ENCODE data around the gene CACNA1C. TPM values are rescaled to one million over a fixed set of nuclear protein-coding genes. Genes with fewer than 3 reads are reported as not detected.

CACNA1C gene
- total RNA-seq, 4 donors from 2014 or later, result 0.38 to 2.4 (median 1.4) TPM

DNA sequence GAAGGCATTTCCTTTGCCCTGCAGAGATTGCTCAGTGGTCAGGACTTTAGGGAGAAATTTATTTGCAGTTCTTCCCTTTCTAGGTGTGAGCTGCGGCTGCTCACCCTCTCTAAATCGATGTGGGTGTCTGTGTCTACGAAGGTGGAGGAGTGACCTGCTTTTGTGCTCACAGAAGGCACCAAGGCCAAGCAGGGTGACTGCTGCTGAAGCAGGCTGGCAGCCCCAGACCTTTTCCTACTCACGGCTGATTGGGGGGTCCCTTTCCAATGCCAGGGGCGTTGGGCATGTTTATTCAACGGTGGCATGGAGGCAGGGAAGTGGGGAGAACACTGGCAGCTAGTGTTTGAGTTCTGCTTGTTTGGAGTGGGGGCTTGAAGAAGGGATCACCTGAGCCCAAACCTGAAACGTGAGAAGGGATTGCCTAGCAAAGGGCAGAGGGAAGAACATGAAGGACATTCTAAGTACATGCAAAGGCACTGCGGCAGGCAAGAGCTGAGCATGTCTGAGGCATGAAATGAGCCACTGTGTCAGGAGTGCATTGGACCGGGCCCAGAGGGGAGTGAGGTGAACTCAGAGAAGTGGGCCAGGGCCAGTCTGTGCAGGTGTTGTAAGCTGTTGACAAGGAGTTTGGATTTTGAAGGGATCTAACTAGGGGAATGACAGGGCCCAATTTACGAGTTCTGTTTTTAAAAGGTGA lies 56.3 kb downstream of the CACNA1C start:
- WGBS, 2 donors, result 88 to 89% methylated on average over 10 of the region's 10 CpGs
- intact Hi-C loops (cut with DNase I; ENCODE audit: low total_unique reads), result no loop called here
- TF ChIP-seq, protein P1, sequence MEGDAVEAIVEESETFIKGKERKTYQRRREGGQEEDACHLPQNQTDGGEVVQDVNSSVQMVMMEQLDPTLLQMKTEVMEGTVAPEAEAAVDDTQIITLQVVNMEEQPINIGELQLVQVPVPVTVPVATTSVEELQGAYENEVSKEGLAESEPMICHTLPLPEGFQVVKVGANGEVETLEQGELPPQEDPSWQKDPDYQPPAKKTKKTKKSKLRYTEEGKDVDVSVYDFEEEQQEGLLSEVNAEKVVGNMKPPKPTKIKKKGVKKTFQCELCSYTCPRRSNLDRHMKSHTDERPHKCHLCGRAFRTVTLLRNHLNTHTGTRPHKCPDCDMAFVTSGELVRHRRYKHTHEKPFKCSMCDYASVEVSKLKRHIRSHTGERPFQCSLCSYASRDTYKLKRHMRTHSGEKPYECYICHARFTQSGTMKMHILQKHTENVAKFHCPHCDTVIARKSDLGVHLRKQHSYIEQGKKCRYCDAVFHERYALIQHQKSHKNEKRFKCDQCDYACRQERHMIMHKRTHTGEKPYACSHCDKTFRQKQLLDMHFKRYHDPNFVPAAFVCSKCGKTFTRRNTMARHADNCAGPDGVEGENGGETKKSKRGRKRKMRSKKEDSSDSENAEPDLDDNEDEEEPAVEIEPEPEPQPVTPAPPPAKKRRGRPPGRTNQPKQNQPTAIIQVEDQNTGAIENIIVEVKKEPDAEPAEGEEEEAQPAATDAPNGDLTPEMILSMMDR (IDR thresholded peaks at IDR 0.05), result no peak
- no peak for TF ChIP-seq POLR2A (IDR thresholded peaks at IDR 0.05)
- no peak for DNase-seq (ENCODE audit: low spot score in 2 of 2)
- H3K4me3 ChIP-seq (ENCODE audit: low read depth, poor library complexity, severe bottlenecking), result no peak overlapping the region

DNA sequence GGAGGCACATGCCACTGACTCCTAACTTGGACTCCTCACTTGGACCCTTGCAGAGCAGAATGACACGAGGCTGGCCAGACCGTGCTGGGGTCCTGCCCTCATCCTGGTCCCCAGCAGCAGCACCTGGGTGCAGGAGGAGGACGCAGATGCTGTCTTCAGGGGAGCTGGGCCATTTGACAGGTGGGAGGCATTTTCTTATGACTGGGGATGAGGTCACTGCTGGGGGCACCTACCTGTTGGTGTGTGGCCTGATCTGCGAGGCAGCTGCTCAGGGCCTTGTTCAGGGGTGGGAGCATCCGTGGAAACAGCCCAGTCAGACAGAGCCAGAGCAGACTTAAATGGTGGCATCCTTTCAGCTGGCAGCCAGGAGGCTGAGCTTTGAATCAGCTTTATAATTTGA lies 57.3 kb downstream of the CACNA1C start:
- intact Hi-C loops (cut with DNase I; ENCODE audit: low total_unique reads), result no loop called here
- 87 to 94% methylated on average over 5 of the region's 5 CpGs for WGBS, 2 donors
- TF ChIP-seq POLR2A (IDR thresholded peaks at IDR 0.05), result no peak
- TF ChIP-seq, protein P1 (IDR thresholded peaks at IDR 0.05), result no peak
- no peak for DNase-seq (ENCODE audit: low spot score in 2 of 2)
- no peak overlapping the region for H3K4me3 ChIP-seq (ENCODE audit: low read depth, poor library complexity, severe bottlenecking)

DNA sequence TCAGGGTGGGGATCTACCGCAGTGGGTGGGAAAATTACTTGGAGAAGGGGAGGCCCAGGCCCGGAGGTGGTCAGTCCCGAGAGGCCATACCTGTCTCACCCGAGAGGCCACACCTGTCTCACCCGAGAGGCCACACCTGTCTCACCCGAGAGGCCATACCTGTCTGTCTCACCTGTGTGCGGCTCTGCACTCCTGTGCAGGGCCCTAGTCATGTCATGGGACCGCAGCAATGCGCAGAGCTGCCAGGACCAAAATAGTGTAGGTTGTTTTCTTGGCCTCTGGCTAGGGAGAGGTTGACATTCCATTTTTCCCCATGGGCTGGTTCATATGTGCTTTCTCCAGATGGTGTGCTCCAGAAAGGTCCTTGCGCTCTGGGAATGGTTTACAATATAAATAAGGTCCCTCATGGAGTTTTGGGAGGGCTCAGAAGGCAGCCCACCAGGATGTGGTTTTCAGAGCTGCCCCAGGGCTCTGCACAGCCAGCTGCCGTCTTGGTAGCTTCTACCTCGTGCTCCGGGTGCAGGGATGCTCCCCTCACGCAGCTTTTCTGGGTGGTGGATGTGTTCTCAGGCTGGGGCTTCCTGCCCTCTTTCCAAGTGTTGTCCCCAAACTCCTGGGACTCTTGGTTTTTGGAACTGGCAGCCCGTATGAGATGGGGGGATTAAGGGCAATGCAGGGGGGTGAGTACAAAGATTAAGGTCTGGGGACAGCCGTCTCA lies 58.2 kb downstream of the CACNA1C start:
- TF ChIP-seq, protein P1 (IDR thresholded peaks at IDR 0.05), result no peak
- no peak for TF ChIP-seq POLR2A (IDR thresholded peaks at IDR 0.05)
- H3K4me3 ChIP-seq (ENCODE audit: low read depth, poor library complexity, severe bottlenecking), result no peak overlapping the region
- 69 to 71% methylated on average over 16 of the region's 16 CpGs for WGBS, 2 donors
- no peak for DNase-seq (ENCODE audit: low spot score in 2 of 2)
- intact Hi-C loops (cut with DNase I; ENCODE audit: low total_unique reads), result no loop called here

DNA sequence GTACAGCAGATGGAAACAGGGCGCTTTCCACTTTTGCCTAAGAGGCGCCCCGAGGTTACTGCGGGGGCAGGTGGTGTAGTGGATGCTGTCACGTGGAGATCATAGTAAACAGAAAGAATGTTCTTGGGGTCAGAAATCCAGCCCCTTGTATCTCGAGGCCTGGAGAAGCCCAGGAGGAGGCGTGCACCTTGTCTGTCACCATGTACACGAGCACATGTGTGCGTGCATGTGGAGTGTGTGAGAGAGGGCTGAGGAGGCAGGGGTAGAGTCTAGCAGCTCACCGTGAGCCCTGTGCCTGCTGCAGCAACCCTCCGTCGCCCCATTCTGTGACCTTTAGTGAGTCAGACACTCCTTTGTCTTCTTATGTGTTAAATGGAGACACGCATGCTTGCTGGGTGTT lies 59.0 kb downstream of the CACNA1C start:
- no peak for DNase-seq (ENCODE audit: low spot score in 2 of 2)
- TF ChIP-seq, protein P1 (IDR thresholded peaks at IDR 0.05), result no peak
- TF ChIP-seq POLR2A (IDR thresholded peaks at IDR 0.05), result no peak
- WGBS, 2 donors, result 84 to 86% methylated on average over 13 of the region's 13 CpGs
- no peak overlapping the region for H3K4me3 ChIP-seq (ENCODE audit: low read depth, poor library complexity, severe bottlenecking)
- intact Hi-C loops (cut with DNase I; ENCODE audit: low total_unique reads), result no loop called here

DNA sequence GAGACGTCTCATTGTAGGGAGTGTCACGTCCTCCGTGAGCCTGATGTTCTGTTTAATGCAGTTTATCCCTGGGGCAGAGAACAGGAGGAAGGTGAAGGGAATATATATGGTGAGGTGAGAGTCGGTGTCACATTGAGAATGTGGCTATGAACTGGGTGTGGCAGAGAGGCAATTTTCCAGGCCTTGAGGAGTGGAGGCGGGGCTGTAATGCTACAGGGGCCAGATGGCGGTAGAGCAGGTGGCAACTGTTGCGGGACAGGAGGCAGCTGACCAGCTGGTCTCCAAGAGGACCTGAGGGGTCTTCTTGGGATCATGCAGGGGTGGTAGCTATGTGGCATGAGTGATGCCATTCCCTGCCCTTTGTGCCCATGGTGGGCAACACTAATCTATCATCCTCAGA lies 59.6 kb downstream of the CACNA1C start:
- TF ChIP-seq, protein P1 (IDR thresholded peaks at IDR 0.05), result no peak
- no peak for TF ChIP-seq POLR2A (IDR thresholded peaks at IDR 0.05)
- DNase-seq (ENCODE audit: low spot score in 2 of 2), result no peak
- intact Hi-C loops (cut with DNase I; ENCODE audit: low total_unique reads), result no loop called here
- H3K4me3 ChIP-seq (ENCODE audit: low read depth, poor library complexity, severe bottlenecking), result no peak overlapping the region
- 76 to 86% methylated on average over 7 of the region's 7 CpGs for WGBS, 2 donors
